WTC11 (cell line): Measurements from ENCODE around the gene HTR3B. TPM values are rescaled to one million over a fixed set of nuclear protein-coding genes. Genes with fewer than 3 reads are reported as not detected.

Source experiments
- ATAC-seq: fragments of 200-7000 bp; cut with Tn5 transposase; 2 replicates; pipeline ENCODE4 v1.10.0; 2021; ENCODE audit warnings: mild to moderate bottlenecking, moderate library complexity
- CTCF ChIA-PET: fragments of 300-600 bp; sonication (Branson Sonifier 250); formaldehyde crosslinking; loops from one replicate; lab custom pipeline; 2021; ENCODE audit warnings: antibody characterized with exemption; lab: Charles Lee
- POLR2A ChIA-PET: fragments of 350-600 bp; sonication (Branson Sonifier 250); formaldehyde crosslinking; loops from one replicate; lab custom pipeline; 2021; ENCODE audit warnings: antibody characterized with exemption; lab: Charles Lee
- DNase-seq: peaks from one replicate; pipeline ENCODE4 v3.0.0; 2021; ENCODE audit warnings: low spot score
- H3K27ac Mint-ChIP-seq: 2 replicates; pipeline ENCODE4 v1.8.0; 2021; ENCODE audit warnings: mixed read lengths
- H3K27me3 Mint-ChIP-seq: 2 replicates; pipeline ENCODE4 v1.8.0; 2021; ENCODE audit warnings: low read depth, mild to moderate bottlenecking, moderate library complexity, mixed read lengths
- H3K36me3 Mint-ChIP-seq: 2 replicates; pipeline ENCODE4 v1.8.0; 2021; ENCODE audit warnings: mixed read lengths
- H3K4me1 Mint-ChIP-seq: 2 replicates; pipeline ENCODE4 v1.8.0; 2022; ENCODE audit warnings: mixed read lengths
- H3K4me3 Mint-ChIP-seq: 2 replicates; pipeline ENCODE4 v1.8.0; 2021; ENCODE audit warnings: mild to moderate bottlenecking, moderate library complexity, mixed read lengths
- H3K9me3 Mint-ChIP-seq: 2 replicates; pipeline ENCODE4 v1.8.0; 2021; ENCODE audit warnings: mixed read lengths
- CTCF ChIP-seq: fragments of 200-600 bp; IDR thresholded peaks from 2 replicates; pipeline ENCODE4 v1.8.0; 2022; ENCODE audit warnings: antibody characterized with exemption
- ERG ChIP-seq: fragments of 250-450 bp; sonication (Bioruptor Pico); IDR thresholded peaks from 2 replicates; pipeline ENCODE4 v1.8.0; 2021; ENCODE audit warnings: mild to moderate bottlenecking
- FOXK1 ChIP-seq: sonication (generic); formaldehyde crosslinking; IDR thresholded peaks from 2 replicates; pipeline ENCODE4 v1.8.0; 2022; ENCODE audit warnings: mild to moderate bottlenecking, moderate library complexity, missing genetic modification reagents
- FOXP4 ChIP-seq: sonication (generic); formaldehyde crosslinking; IDR thresholded peaks from 2 replicates; pipeline ENCODE4 v1.8.0; 2022; ENCODE audit warnings: mild to moderate bottlenecking, missing genetic modification reagents
- IRF1 ChIP-seq: sonication (generic); formaldehyde crosslinking; IDR thresholded peaks from 2 replicates; pipeline ENCODE4 v1.8.0; 2023; ENCODE audit warnings: missing genetic modification reagents
- IRF2 ChIP-seq: sonication (generic); formaldehyde crosslinking; IDR thresholded peaks from 2 replicates; pipeline ENCODE4 v1.8.0; 2022; ENCODE audit warnings: low read depth, missing genetic modification reagents, borderline replicate concordance
- MLX ChIP-seq: sonication (generic); formaldehyde crosslinking; IDR thresholded peaks from 2 replicates; pipeline ENCODE4 v1.8.1; 2023; ENCODE audit warnings: mild to moderate bottlenecking, missing genetic modification reagents, moderate library complexity
- NFATC4 ChIP-seq: fragments of 250-450 bp; sonication (Bioruptor Pico); IDR thresholded peaks from 2 replicates; pipeline ENCODE4 v1.9.0; 2021; ENCODE audit warnings: mild to moderate bottlenecking
- NFE2L1 ChIP-seq: sonication (generic); formaldehyde crosslinking; IDR thresholded peaks from 2 replicates; pipeline ENCODE4 v1.8.1; 2023; ENCODE audit warnings: missing genetic modification reagents
- PREB ChIP-seq: sonication (generic); formaldehyde crosslinking; IDR thresholded peaks from 2 replicates; pipeline ENCODE4 v1.8.1; 2022; ENCODE audit warnings: mild to moderate bottlenecking, missing genetic modification reagents, moderate library complexity, borderline replicate concordance
- RELA ChIP-seq: sonication (generic); formaldehyde crosslinking; IDR thresholded peaks from 2 replicates; pipeline ENCODE4 v1.8.1; 2022; ENCODE audit warnings: missing genetic modification reagents, mild to moderate bottlenecking, borderline replicate concordance
- SP1 ChIP-seq: sonication (generic); formaldehyde crosslinking; conservative IDR thresholded peaks from 2 replicates; pipeline ENCODE4 v1.8.1; 2022; ENCODE audit warnings: missing genetic modification reagents
- TCF7 ChIP-seq: sonication (generic); formaldehyde crosslinking; IDR thresholded peaks from 2 replicates; pipeline ENCODE4 v1.8.0; 2022; ENCODE audit warnings: mild to moderate bottlenecking, low read depth, missing genetic modification reagents, moderate library complexity
- TEAD4 ChIP-seq: sonication (generic); formaldehyde crosslinking; IDR thresholded peaks from 2 replicates; pipeline ENCODE4 v1.8.0; 2022; ENCODE audit warnings: mild to moderate bottlenecking, missing genetic modification reagents
- USF2 ChIP-seq: sonication (generic); formaldehyde crosslinking; IDR thresholded peaks from 2 replicates; pipeline ENCODE4 v1.8.1; 2023; ENCODE audit warnings: mild to moderate bottlenecking, missing genetic modification reagents, moderate library complexity
- ZBTB21 ChIP-seq: sonication (generic); formaldehyde crosslinking; IDR thresholded peaks from 2 replicates; pipeline ENCODE4 v1.8.1; 2023; ENCODE audit warnings: mild to moderate bottlenecking, missing genetic modification reagents, borderline replicate concordance
- ZBTB43 ChIP-seq: sonication (generic); formaldehyde crosslinking; IDR thresholded peaks from 2 replicates; pipeline ENCODE4 v1.8.1; 2023; ENCODE audit warnings: mild to moderate bottlenecking, missing genetic modification reagents
- ZNF263 ChIP-seq: sonication (generic); formaldehyde crosslinking; IDR thresholded peaks from 2 replicates; pipeline ENCODE4 v1.8.1; 2022; ENCODE audit warnings: low read depth, mild to moderate bottlenecking, moderate library complexity, missing genetic modification reagents
- ZNF396 ChIP-seq: fragments of 250-450 bp; sonication (Bioruptor Pico); IDR thresholded peaks from 2 replicates; pipeline ENCODE4 v1.8.0; 2021; ENCODE audit warnings: mild to moderate bottlenecking, moderate library complexity, borderline replicate concordance
- ZNF416 ChIP-seq: fragments of 250-450 bp; sonication (Bioruptor Pico); IDR thresholded peaks from 2 replicates; pipeline ENCODE4 v1.9.0; 2021; ENCODE audit warnings: mild to moderate bottlenecking, inconsistent platforms
- total RNA-seq: library from RNA; stranded (reverse); gene quantifications from 3 replicates; pipeline ENCODE4 v1.2.3, GENCODE V29; 2021

Gene HTR3B
- total RNA-seq, 1 experiment from 2014 or later = not detected

- Mint-ChIP-seq H3K4me3 (no peak overlapping the region), H3K27ac (no peak overlapping the region), H3K9me3 (peaks cover 5% of the 10 kb centered on the region), H3K4me1 (peaks cover 22% of the 10 kb centered on the region), H3K27me3 (no peaks in the 10 kb centered on the region), H3K36me3 (no peaks in the 10 kb centered on the region)
- DNase-seq = no peak
- no peak for ATAC-seq
- ChIA-PET POLR2A (interaction anchor here (0.6 kb wide), 1 partner anchor 1172 kb away, joined by 4 read pairs; no protein-coding TSS in a partner anchor), CTCF (no interaction called here)
- TF ChIP-seq TCF7 (CRISPR knock-in tag) = no peak
- no peak for TF ChIP-seq IRF2
- no peak for TF ChIP-seq ZNF396 (CRISPR knock-in tag)
- no peak for TF ChIP-seq MLX (CRISPR knock-in tag)
- TF ChIP-seq USF2 (CRISPR knock-in tag) = no peak
- no peak for TF ChIP-seq PREB (CRISPR knock-in tag)
- TF ChIP-seq IRF1 (CRISPR knock-in tag) = no peak
- TF ChIP-seq RELA (CRISPR knock-in tag) = no peak
- no peak for TF ChIP-seq CTCF
- no peak for TF ChIP-seq FOXK1
- no peak for TF ChIP-seq ZBTB43 (CRISPR knock-in tag)
- TF ChIP-seq NFATC4 = no peak
- no peak for TF ChIP-seq FOXP4
Measured at GRCh38 chr11:113934761-113935160, 30.2 kb downstream of the HTR3B start.

GRCh38 chr11:113935858-113936257, 31.3 kb downstream of the HTR3B start:
- no peak for DNase-seq
- POLR2A ChIA-PET = no interaction called here
- Mint-ChIP-seq H3K27ac (no peak overlapping the region), H3K36me3 (no peaks in the 10 kb centered on the region), H3K27me3 (no peaks in the 10 kb centered on the region), H3K4me1 (peaks cover 22% of the 10 kb centered on the region), H3K9me3 (no peaks in the 10 kb centered on the region), H3K4me3 (no peak overlapping the region)
- no peak for TF ChIP-seq SP1
- CTCF ChIA-PET = no interaction called here
- ATAC-seq = no peak

GRCh38 chr11:113937918-113938317, 33.3 kb downstream of the HTR3B start:
- H3K9me3 Mint-ChIP-seq = no peaks in the 10 kb centered on the region

More at GRCh38 chr11:113937918-113938317, 33.3 kb downstream of the HTR3B start:
- Mint-ChIP-seq H3K36me3 (no peaks in the 10 kb centered on the region), H3K4me1 (peaks cover 12% of the 10 kb centered on the region), H3K27ac (no peak overlapping the region), H3K4me3 (no peak overlapping the region), H3K27me3 (no peaks in the 10 kb centered on the region)
- ATAC-seq (no peak), DNase-seq (no peak)
- ChIA-PET POLR2A (no interaction called here), CTCF (no interaction called here)
- no peak for TF ChIP-seq TCF7 (CRISPR knock-in tag)
- no peak for TF ChIP-seq ZNF416 (CRISPR knock-in tag)
- TF ChIP-seq ERG (CRISPR knock-in tag) = no peak
- TF ChIP-seq ZNF263 (CRISPR knock-in tag) = no peak
- TF ChIP-seq TEAD4 = no peak
- TF ChIP-seq RELA (CRISPR knock-in tag) = no peak
- no peak for TF ChIP-seq NFE2L1 (CRISPR knock-in tag)
- no peak for TF ChIP-seq SP1
- no peak for TF ChIP-seq IRF1 (CRISPR knock-in tag)
- no peak for TF ChIP-seq ZBTB21
- no peak for TF ChIP-seq NFATC4
